Mesenchymal stem cell (in vitro differentiated cells and primary cell): ENCODE results near the gene GNAT2.

Experiments
- DNase-seq: peaks from one replicate; pipeline ENCODE4 v3.0.0-alpha.2; 2013
- H2AFZ ChIP-seq: one replicate; pipeline ENCODE4 v1.6.1; 2013; ENCODE audit warnings: low read depth, mild to moderate bottlenecking, control low read depth, inconsistent platforms, low read length, moderate library complexity
- H2AK5ac ChIP-seq: 2 replicates; pipeline ENCODE4 v1.6.1; 2013; ENCODE audit warnings: low read length, moderate library complexity, mild to moderate bottlenecking, inconsistent platforms; ENCODE audit not compliant: severe bottlenecking
- H2BK120ac ChIP-seq: one replicate; pipeline ENCODE4 v1.6.1; 2013; ENCODE audit warnings: low read depth, mild to moderate bottlenecking, inconsistent platforms, low read length, moderate library complexity
- H2BK12ac ChIP-seq, 2 experiments: one replicate each; pipeline ENCODE4 v1.6.1; 2013; ENCODE audit warnings: inconsistent platforms in 2 of 2, low read length in 2 of 2, mild to moderate bottlenecking in 2 of 2, moderate library complexity in 2 of 2, control low read depth in 1 of 2
- H2BK15ac ChIP-seq: one replicate; pipeline ENCODE4 v1.6.1; 2013; ENCODE audit warnings: mild to moderate bottlenecking, low read depth, inconsistent platforms; ENCODE audit not compliant: poor library complexity, severe bottlenecking
- H2BK5ac ChIP-seq: 2 replicates; pipeline ENCODE4 v1.6.1; 2013; ENCODE audit warnings: low read depth, mild to moderate bottlenecking, low read length, control low read depth, inconsistent platforms; ENCODE audit not compliant: poor library complexity, severe bottlenecking
- H3K14ac ChIP-seq, 2 experiments: one replicate each; pipeline ENCODE4 v1.6.1; 2013; ENCODE audit warnings: inconsistent platforms in 2 of 2, low read length in 2 of 2, control low read depth in 1 of 2, mild to moderate bottlenecking in 1 of 2, moderate library complexity in 1 of 2
- H3K18ac ChIP-seq, 2 experiments: one replicate each; pipeline ENCODE4 v1.6.1; 2013; ENCODE audit warnings: inconsistent platforms in 2 of 2, low read length in 2 of 2, control low read depth in 1 of 2, low read depth in 1 of 2, mild to moderate bottlenecking in 1 of 2
- H3K23ac ChIP-seq, 2 experiments: one replicate each; pipeline ENCODE4 v1.6.1; 2013; ENCODE audit warnings: inconsistent platforms in 2 of 2, low read length in 2 of 2, mild to moderate bottlenecking in 2 of 2, moderate library complexity in 2 of 2, control low read depth in 1 of 2
- H3K27ac ChIP-seq: 2 replicates; pipeline ENCODE4 v1.5.1; 2013; ENCODE audit warnings: mild to moderate bottlenecking, moderate library complexity, low read length, control low read depth, inconsistent platforms; ENCODE audit not compliant: poor library complexity, severe bottlenecking
- H3K27me3 ChIP-seq, 2 experiments: 2 replicates each; pipeline versions ENCODE4 v1.6.1 to v1.7.0; 2013; ENCODE audit warnings: low read length in 2 of 2, mild to moderate bottlenecking in 2 of 2, moderate library complexity in 2 of 2, control low read depth in 1 of 2, inconsistent platforms in 1 of 2; ENCODE audit not compliant: control insufficient read depth in 1 of 2, insufficient read depth in 1 of 2
- H3K36me3 ChIP-seq, 2 experiments: 2 replicates each; pipeline versions ENCODE4 v1.6.1 to v1.7.0; 2013; ENCODE audit warnings: low read length in 2 of 2, control low read depth in 1 of 2, inconsistent platforms in 1 of 2, low read depth in 1 of 2, mild to moderate bottlenecking in 1 of 2; ENCODE audit not compliant: insufficient read depth in 2 of 2, control insufficient read depth in 1 of 2
- H3K4ac ChIP-seq, 2 experiments: one replicate each; pipeline ENCODE4 v1.6.1; 2013; ENCODE audit warnings: inconsistent platforms in 2 of 2, low read length in 2 of 2, mild to moderate bottlenecking in 2 of 2, moderate library complexity in 2 of 2, control low read depth in 1 of 2, low read depth in 1 of 2
- H3K4me1 ChIP-seq: 2 replicates; pipeline ENCODE4 v1.6.1; 2013; ENCODE audit warnings: low read depth, low read length, control low read depth; ENCODE audit not compliant: control insufficient read depth, insufficient read depth
- H3K4me2 ChIP-seq: 2 replicates; pipeline ENCODE4 v1.6.1; 2013; ENCODE audit warnings: low read length, mild to moderate bottlenecking, inconsistent platforms; ENCODE audit not compliant: poor library complexity, severe bottlenecking
- H3K4me3 ChIP-seq, 2 experiments: 2 replicates each; pipeline versions ENCODE4 v1.5.1 to v1.7.0; 2013; ENCODE audit warnings: low read length in 2 of 2, mild to moderate bottlenecking in 2 of 2, control low read depth in 1 of 2, low read depth in 1 of 2; ENCODE audit not compliant: insufficient read depth in 1 of 2
- H3K79me1 ChIP-seq: replicated peaks from 2 replicates; pipeline ENCODE4 v1.6.1; 2013; ENCODE audit warnings: mild to moderate bottlenecking, control low read depth, low read length, inconsistent platforms; ENCODE audit not compliant: poor library complexity, severe bottlenecking
- H3K9ac ChIP-seq: 2 replicates; pipeline ENCODE4 v1.7.0; 2013; ENCODE audit warnings: mild to moderate bottlenecking, low read length, moderate library complexity
- H3K9me3 ChIP-seq: 2 replicates; pipeline ENCODE4 v1.7.0; 2013; ENCODE audit warnings: mild to moderate bottlenecking, low read length; ENCODE audit not compliant: control insufficient read depth
- H4K8ac ChIP-seq: one replicate; pipeline ENCODE4 v1.6.1; 2013; ENCODE audit warnings: inconsistent platforms, mild to moderate bottlenecking, low read length, moderate library complexity
- H4K91ac ChIP-seq: one replicate; pipeline ENCODE4 v1.6.1; 2013; ENCODE audit warnings: mild to moderate bottlenecking, low read length, inconsistent platforms
- WGBS: methylation state at CpG from one replicate; pipeline ENCODE4 v1.1.7; 2013; ENCODE audit warnings: mixed read lengths; 5-methylcytosine and 5-hydroxymethylcytosine counted together

The GNAT2 gene

DNA sequence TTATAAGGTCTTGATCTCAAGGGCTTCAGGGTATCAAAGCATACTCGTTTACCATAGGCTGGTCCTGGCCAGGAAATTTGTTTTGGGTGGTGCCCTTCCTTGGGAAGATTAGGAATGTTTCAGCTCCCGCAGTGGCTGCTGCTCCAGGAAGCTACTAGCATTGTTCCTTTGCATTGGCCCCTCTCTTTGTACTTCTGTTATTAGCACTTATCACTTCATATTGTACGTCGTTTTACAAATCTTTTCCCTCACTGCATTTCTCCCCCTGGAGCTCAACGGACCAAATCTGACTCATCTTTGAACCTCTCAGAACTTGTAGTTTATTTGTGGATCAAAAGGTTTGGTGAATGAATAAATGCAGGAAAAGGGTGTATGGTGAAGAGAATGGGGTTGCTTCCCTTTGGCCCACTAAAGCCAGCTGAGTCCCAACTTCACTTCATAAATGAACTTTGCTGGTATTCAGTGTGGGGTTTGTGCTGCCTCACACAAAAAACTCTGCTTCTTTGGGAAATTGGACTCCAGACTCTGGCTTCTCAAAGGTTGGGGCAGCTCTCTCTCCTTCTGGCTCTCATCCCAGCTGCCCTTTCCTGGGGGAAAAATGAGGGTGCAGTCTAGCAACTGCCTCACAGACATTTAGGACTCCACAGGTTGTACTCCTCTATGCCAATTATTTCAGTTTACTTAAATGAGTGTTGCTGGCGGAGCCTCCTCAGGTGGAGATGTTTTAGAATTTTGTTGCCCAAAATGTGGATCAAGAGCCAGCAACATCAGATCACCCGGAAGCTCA lies 5.9 kb downstream of the GNAT2 start:
- no peak for DNase-seq
- Histone ChIP-seq H3K4me1 (peaks cover 17% of the 10 kb centered on the region), H3K18ac (no peak overlapping the region), H2AFZ (no peak overlapping the region), H3K4me3 (no peak overlapping the region), H3K4me2 (no peak overlapping the region), H2BK12ac (no peak overlapping the region), H2AK5ac (peak overlapping the region; percentile 39), H2BK120ac (no peak overlapping the region), H3K79me1 (peaks cover 4% of the 10 kb centered on the region), H2BK5ac (no peak overlapping the region), H3K9ac (no peak overlapping the region), H2BK15ac (no peak overlapping the region), H3K4ac (no peak overlapping the region), H3K36me3 (no peaks in the 10 kb centered on the region), H4K8ac (no peak overlapping the region), H3K27me3 (no peaks in the 10 kb centered on the region), H3K23ac (no peak overlapping the region), H3K27ac (peak overlapping the region; percentile 33), H3K9me3 (no peaks in the 10 kb centered on the region), H3K14ac (no peak overlapping the region), H4K91ac (no peak overlapping the region)
- 89% methylated on average over 4 of the region's 7 CpGs for WGBS

GRCh38 chr1:109611308-109611990 lies 8.0 kb downstream of the GNAT2 start:
- no peak overlapping the region for H3K4ac ChIP-seq
- H3K4me3 ChIP-seq = no peak overlapping the region
- H3K23ac ChIP-seq = no peak overlapping the region
- H3K14ac ChIP-seq = no peak overlapping the region
- no peak overlapping the region for H2BK12ac ChIP-seq
- peaks cover 0 to under 1% of the 10 kb centered on the region in 2 experiments for H3K36me3 ChIP-seq
- DNase-seq = no peak
- H3K79me1 ChIP-seq = peaks cover 4% of the 10 kb centered on the region
- H2AK5ac ChIP-seq = peak overlapping the region; percentile 1
- no peaks in the 10 kb centered on the region for H3K27me3 ChIP-seq
- peak overlapping the region; percentile 20 for H3K27ac ChIP-seq
- WGBS = 97% methylated on average over 12 of the region's 13 CpGs
- no peak overlapping the region for H2BK15ac ChIP-seq
- no peak overlapping the region for H3K18ac ChIP-seq
- H2AFZ ChIP-seq = no peak overlapping the region
- no peaks in the 10 kb centered on the region for H3K9me3 ChIP-seq
- H3K4me2 ChIP-seq = no peak overlapping the region
- no peak overlapping the region for H2BK5ac ChIP-seq
- H3K4me1 ChIP-seq = peaks cover 10% of the 10 kb centered on the region
- no peak overlapping the region for H3K9ac ChIP-seq
- H2BK120ac ChIP-seq = no peak overlapping the region
- H4K8ac ChIP-seq = no peak overlapping the region
- no peak overlapping the region for H4K91ac ChIP-seq

- Histone ChIP-seq H3K9me3 (no peaks in the 10 kb centered on the region), H2AFZ (no peak overlapping the region), H3K36me3 (peaks cover 4 to 7% of the 10 kb centered on the region in 2 experiments), H3K4me2 (no peak overlapping the region), H2BK120ac (no peak overlapping the region), H3K4ac (no peak overlapping the region), H3K4me1 (peaks cover 10% of the 10 kb centered on the region), H2AK5ac (peak overlapping the region; percentile 24), H2BK12ac (no peak overlapping the region), H3K23ac (no peak overlapping the region), H4K91ac (no peak overlapping the region), H3K27ac (peak overlapping the region; percentile 28), H3K27me3 (no peaks in the 10 kb centered on the region), H2BK5ac (no peak overlapping the region), H3K79me1 (peaks cover 8% of the 10 kb centered on the region), H4K8ac (no peak overlapping the region), H3K14ac (no peak overlapping the region), H2BK15ac (no peak overlapping the region), H3K18ac (no peak overlapping the region), H3K9ac (no peak overlapping the region), H3K4me3 (no peak overlapping the region)
- DNase-seq = peak; percentile 52
- 55% methylated on average over 3 of the region's 3 CpGs for WGBS
Observed at GRCh38 chr1:109610609-109611307, 8.7 kb downstream of the GNAT2 start.

GRCh38 chr1:109609881-109610280 lies 9.5 kb downstream of the GNAT2 start:
- H3K4me3 ChIP-seq = no peak overlapping the region
- no peaks in the 10 kb centered on the region for H3K27me3 ChIP-seq
- H3K23ac ChIP-seq = no peak overlapping the region
- no peak overlapping the region for H3K4ac ChIP-seq
- DNase-seq = no peak
- no peak overlapping the region for H3K27ac ChIP-seq
- H3K9me3 ChIP-seq = no peaks in the 10 kb centered on the region
- H2BK15ac ChIP-seq = no peak overlapping the region
- no peak overlapping the region for H4K91ac ChIP-seq
- no peak overlapping the region for H2BK120ac ChIP-seq
- peaks cover 10% of the 10 kb centered on the region for H3K4me1 ChIP-seq
- H3K36me3 ChIP-seq = peaks cover 5 to 16% of the 10 kb centered on the region in 2 experiments
- over 99% methylated on average over 3 of the region's 3 CpGs for WGBS
- H2AK5ac ChIP-seq = no peak overlapping the region
- H3K4me2 ChIP-seq = no peak overlapping the region
- H3K79me1 ChIP-seq = peaks cover 13% of the 10 kb centered on the region
- H4K8ac ChIP-seq = no peak overlapping the region
- no peak overlapping the region for H3K14ac ChIP-seq
- no peak overlapping the region for H2BK12ac ChIP-seq
- no peak overlapping the region for H2BK5ac ChIP-seq
- H3K9ac ChIP-seq = no peak overlapping the region
- no peak overlapping the region for H2AFZ ChIP-seq
- no peak overlapping the region for H3K18ac ChIP-seq
